Ammon's horn (tissue), 1 donor: ENCODE measurements around the gene ASB14.
"Not testable (repeated sequence)": the region's sequence is repeated elsewhere in the genome, so short reads cannot be mapped to it uniquely, and the experiment has no call there.

Experiments
- DNase-seq: peaks from one replicate; pipeline ENCODE4 v3.0.0-alpha.2; 2016; ENCODE audit warnings: low spot score

Gene ASB14

GRCh38 chr3:57292159-57292896 lies at the start of gene ASB14:
Gene ASB14, minus strand, starts transcription at chr3:57292685. Its CDS starts 652 bp downstream, at chr3:57292033.
- no peak for DNase-seq

- not testable (repeated sequence) for DNase-seq
Measured at GRCh38 chr3:57339071-57339642, 46.7 kb upstream of the ASB14 start.

- not testable (repeated sequence) for DNase-seq
Measured at GRCh38 chr3:57338272-57339070, 46.0 kb upstream of the ASB14 start.

- DNase-seq = no peak
Measured at GRCh38 chr3:57335283-57335938, 42.9 kb upstream of the ASB14 start.

GRCh38 chr3:57331078-57331610 lies 38.7 kb upstream of the ASB14 start:
- DNase-seq = no peak

GRCh38 chr3:57326498-57326897 lies 34.0 kb upstream of the ASB14 start:
- not testable (repeated sequence) for DNase-seq

- DNase-seq = no peak
Measured at GRCh38 chr3:57314204-57314603, 21.7 kb upstream of the ASB14 start.

- DNase-seq = no peak
Measured at GRCh38 chr3:57309769-57310360, 17.4 kb upstream of the ASB14 start.

- not testable (repeated sequence) for DNase-seq
Measured at GRCh38 chr3:57303520-57303919, 11.0 kb upstream of the ASB14 start.

GRCh38 chr3:57298041-57298440 lies 5.6 kb upstream of the ASB14 start:
- no peak for DNase-seq

GRCh38 chr3:57292897-57293526 lies 527 bp upstream of the ASB14 start:
- DNase-seq = no peak

GRCh38 chr3:57288403-57288802 lies 4.1 kb downstream of the ASB14 start:
- no peak for DNase-seq

- DNase-seq = no peak
Measured at GRCh38 chr3:57287205-57287604, 5.3 kb downstream of the ASB14 start.

GRCh38 chr3:57283334-57283733 lies 9.2 kb downstream of the ASB14 start:
- DNase-seq = no peak

- DNase-seq = no peak
Measured at GRCh38 chr3:57281715-57282114, 10.8 kb downstream of the ASB14 start.

- no peak for DNase-seq
Measured at GRCh38 chr3:57279685-57280084, 12.8 kb downstream of the ASB14 start.

- no peak for DNase-seq
Measured at GRCh38 chr3:57278237-57278636, 14.2 kb downstream of the ASB14 start.

GRCh38 chr3:57275393-57275792 lies 17.1 kb downstream of the ASB14 start:
- no peak for DNase-seq

- no peak for DNase-seq
Measured at GRCh38 chr3:57274845-57275244, 17.6 kb downstream of the ASB14 start.

GRCh38 chr3:57268416-57268815 lies 24.1 kb downstream of the ASB14 start:
- no peak for DNase-seq

- DNase-seq = no peak
Measured at GRCh38 chr3:57261929-57262328, 30.6 kb downstream of the ASB14 start.
